H9 (cell line): ENCODE results near the gene CCDC102B. TPM values are rescaled to one million over a fixed set of nuclear protein-coding genes. Genes with fewer than 3 reads are reported as not detected.

Source experiments
- DNase-seq: peaks from one replicate; pipeline ENCODE4 v3.0.0-alpha.2; 2017
- H2AFZ ChIP-seq: one replicate; pipeline ENCODE4 v1.6.1; 2013; ENCODE audit warnings: mild to moderate bottlenecking, low read length, control low read depth, moderate library complexity
- H2AK5ac ChIP-seq: 2 replicates; pipeline ENCODE4 v1.6.1; 2013; ENCODE audit warnings: low read length, control low read depth, mixed read lengths; ENCODE audit not compliant: insufficient read length
- H2BK120ac ChIP-seq: one replicate; pipeline ENCODE4 v1.6.1; 2013; ENCODE audit warnings: low read depth, mild to moderate bottlenecking, low read length, control low read depth, inconsistent platforms; ENCODE audit not compliant: poor library complexity, severe bottlenecking
- H2BK12ac ChIP-seq: 2 replicates; pipeline ENCODE4 v1.6.1; 2013; ENCODE audit warnings: low read length, control low read depth, mixed read lengths, low read depth; ENCODE audit not compliant: insufficient read length
- H2BK15ac ChIP-seq: 2 replicates; pipeline ENCODE4 v1.6.1; 2013; ENCODE audit warnings: low read depth, low read length, control low read depth
- H2BK20ac ChIP-seq: one replicate; pipeline ENCODE4 v1.6.1; 2013; ENCODE audit warnings: low read depth, mild to moderate bottlenecking, low read length, control low read depth, inconsistent platforms; ENCODE audit not compliant: poor library complexity, severe bottlenecking
- H2BK5ac ChIP-seq: 2 replicates; pipeline ENCODE4 v1.6.1; 2013; ENCODE audit warnings: low read length, control low read depth, mixed read lengths; ENCODE audit not compliant: insufficient read length
- H3K14ac ChIP-seq: 2 replicates; pipeline ENCODE4 v1.6.1; 2013; ENCODE audit warnings: low read length, control low read depth; ENCODE audit not compliant: insufficient read depth
- H3K18ac ChIP-seq: 2 replicates; pipeline ENCODE4 v1.6.1; 2013; ENCODE audit warnings: low read depth, mild to moderate bottlenecking, mixed read lengths, low read length, control low read depth; ENCODE audit not compliant: insufficient read length
- H3K23ac ChIP-seq: 2 replicates; pipeline ENCODE4 v1.6.1; 2013; ENCODE audit warnings: low read length, control low read depth, mixed read lengths, low read depth; ENCODE audit not compliant: insufficient read length
- H3K23me2 ChIP-seq: 2 replicates; pipeline ENCODE4 v1.6.1; 2013; ENCODE audit warnings: low read depth, mild to moderate bottlenecking, mixed read lengths, low read length, control low read depth; ENCODE audit not compliant: insufficient read length, poor library complexity, severe bottlenecking
- H3K27ac ChIP-seq: 2 replicates; pipeline ENCODE4 v1.5.1; 2013; ENCODE audit warnings: low read length, control low read depth, mixed read lengths, low read depth; ENCODE audit not compliant: insufficient read length
- H3K27me3 ChIP-seq: 2 replicates; pipeline ENCODE4 v1.6.1; 2013; ENCODE audit warnings: low read length, control low read depth, inconsistent platforms; ENCODE audit not compliant: insufficient read depth
- H3K4ac ChIP-seq: 2 replicates; pipeline ENCODE4 v1.6.1; 2013; ENCODE audit warnings: low read depth, mild to moderate bottlenecking, control low read depth, inconsistent platforms, low read length, moderate library complexity
- H3K4me1 ChIP-seq: 2 replicates; pipeline ENCODE4 v1.6.1; 2013; ENCODE audit warnings: low read length, control low read depth, inconsistent platforms; ENCODE audit not compliant: insufficient read depth
- H3K4me2 ChIP-seq: 2 replicates; pipeline ENCODE4 v1.6.1; 2013; ENCODE audit warnings: low read length, control low read depth, mixed read lengths; ENCODE audit not compliant: insufficient read length, insufficient read depth
- H3K56ac ChIP-seq: 2 replicates; pipeline ENCODE4 v1.6.1; 2013; ENCODE audit warnings: low read depth, mild to moderate bottlenecking, mixed read lengths, low read length, control low read depth; ENCODE audit not compliant: insufficient read length
- H3K79me1 ChIP-seq: 2 replicates; pipeline ENCODE4 v1.6.1; 2013; ENCODE audit warnings: low read depth, mild to moderate bottlenecking, moderate library complexity, low read length, control low read depth, inconsistent platforms; ENCODE audit not compliant: insufficient read depth, poor library complexity, severe bottlenecking
- H3K79me2 ChIP-seq: 2 replicates; pipeline ENCODE4 v1.6.1; 2013; ENCODE audit warnings: low read length, control low read depth, inconsistent platforms; ENCODE audit not compliant: insufficient read depth
- H3K9ac ChIP-seq: 2 replicates; pipeline ENCODE4 v1.6.1; 2013; ENCODE audit warnings: low read length, control low read depth, mixed read lengths; ENCODE audit not compliant: insufficient read length; ENCODE audit errors: extremely low read depth
- H3K9me3 ChIP-seq: one replicate; pipeline ENCODE4 v1.6.1; 2013; ENCODE audit warnings: low read depth, low read length, inconsistent platforms; ENCODE audit not compliant: control insufficient read depth
- H3T11ph ChIP-seq: one replicate; pipeline ENCODE4 v1.6.1; 2013; ENCODE audit warnings: mild to moderate bottlenecking, low read length, control low read depth, inconsistent platforms
- H4K20me1 ChIP-seq: one replicate; pipeline ENCODE4 v1.6.1; 2013; ENCODE audit not compliant: control insufficient read depth, insufficient read length, insufficient read depth
- H4K5ac ChIP-seq: 2 replicates; pipeline ENCODE4 v1.6.1; 2013; ENCODE audit warnings: low read depth, mild to moderate bottlenecking, mixed read lengths, low read length, control low read depth; ENCODE audit not compliant: insufficient read length
- H4K8ac ChIP-seq: replicated peaks from 2 replicates; pipeline ENCODE4 v1.6.1; 2013; ENCODE audit warnings: low read length, control low read depth, mixed read lengths, low read depth; ENCODE audit not compliant: insufficient read length
- H4K91ac ChIP-seq: 2 replicates; pipeline ENCODE4 v1.6.1; 2013; ENCODE audit warnings: low read depth, mild to moderate bottlenecking, moderate library complexity, mixed read lengths, low read length, control low read depth; ENCODE audit not compliant: insufficient read length
- H3K27ac Mint-ChIP-seq, 3 experiments: 2 replicates in 2 of 3; 3 replicates in 1 of 3; pipeline ENCODE4 v1.8.0; 2020 to 2021; ENCODE audit warnings: mixed read lengths in 3 of 3, mild to moderate bottlenecking in 1 of 3, moderate library complexity in 1 of 3
- H3K27me3 Mint-ChIP-seq: 2 replicates; pipeline ENCODE4 v1.8.0; 2021; ENCODE audit warnings: low read depth, mild to moderate bottlenecking, moderate library complexity, mixed read lengths
- H3K36me3 Mint-ChIP-seq, 3 experiments: 2 replicates in 2 of 3; 3 replicates in 1 of 3; pipeline ENCODE4 v1.8.0; 2020 to 2021; ENCODE audit warnings: low read depth in 3 of 3, mixed read lengths in 3 of 3; ENCODE audit not compliant: insufficient read depth in 1 of 3
- H3K4me1 Mint-ChIP-seq, 2 experiments: 2 replicates each; pipeline ENCODE4 v1.8.0; 2020; ENCODE audit warnings: mixed read lengths in 2 of 2
- H3K4me3 Mint-ChIP-seq, 2 experiments: 2 replicates in 1 of 2; 3 replicates in 1 of 2; pipeline ENCODE4 v1.8.0; 2020 to 2021; ENCODE audit warnings: mild to moderate bottlenecking in 2 of 2, mixed read lengths in 2 of 2, moderate library complexity in 1 of 2
- H3K9me3 Mint-ChIP-seq, 2 experiments: 2 replicates in 1 of 2; 3 replicates in 1 of 2; pipeline ENCODE4 v1.8.0; 2020; ENCODE audit warnings: mild to moderate bottlenecking in 2 of 2, mixed read lengths in 2 of 2, moderate library complexity in 1 of 2
- CTCF ChIP-seq: fragments of 200-600 bp; sonication (generic); conservative IDR thresholded peaks from 3 replicates; pipeline ENCODE4 v1.8.0; 2021; ENCODE audit warnings: antibody characterized with exemption, mild to moderate bottlenecking
- WGBS: extraction: QIAGEN DNeasy Blood & Tissue Kit; methylation state at CpG from one replicate; pipeline ENCODE4 v1.1.7; 2013; ENCODE audit warnings: missing lambda C conversion rate, low lambda C conversion rate, mixed read lengths; ENCODE audit not compliant: insufficient read length; ENCODE audit errors: extremely low coverage; 5-methylcytosine and 5-hydroxymethylcytosine counted together
- total RNA-seq: library from RNA; stranded (reverse); gene quantifications from 2 replicates; pipeline ENCODE4 v1.2.1, GENCODE V29; 2021

Gene CCDC102B
- total RNA-seq, 1 experiment from 2014 or later = 1.2 TPM

GRCh38 chr18:68997845-68998244, 200.0 kb downstream of the CCDC102B start:
- TF ChIP-seq CTCF = no peak
- Histone ChIP-seq H3K27ac (no peak overlapping the region), H2BK12ac (no peak overlapping the region), H3T11ph (no peak overlapping the region), H4K8ac (no peak overlapping the region), H2BK20ac (no peak overlapping the region), H2BK15ac (no peak overlapping the region), H4K91ac (no peak overlapping the region), H3K79me2 (no peaks in the 10 kb centered on the region), H3K56ac (no peak overlapping the region), H3K23ac (no peak overlapping the region), H3K4me1 (no peaks in the 10 kb centered on the region), H3K79me1 (no peaks in the 10 kb centered on the region), H3K9ac (no peak overlapping the region), H2AK5ac (no peak overlapping the region), H3K9me3 (no peaks in the 10 kb centered on the region), H3K4me2 (no peak overlapping the region), H2BK120ac (no peak overlapping the region), H2BK5ac (no peak overlapping the region), H3K4ac (no peak overlapping the region), H3K18ac (no peak overlapping the region), H3K27me3 (no peaks in the 10 kb centered on the region), H2AFZ (no peak overlapping the region), H3K23me2 (no peaks in the 10 kb centered on the region), H4K20me1 (no peaks in the 10 kb centered on the region), H4K5ac (no peak overlapping the region), H3K14ac (no peak overlapping the region)
- Mint-ChIP-seq H3K9me3 (peaks cover 0 to 5% of the 10 kb centered on the region in 2 experiments; a peak in 2 of 5 replicates), H3K27ac (peak overlapping the region in 1 of 3 experiments; percentile 79; a peak in 1 of 7 replicates), H3K4me3 (no peak overlapping the region), H3K36me3 (no peaks in the 10 kb centered on the region), H3K27me3 (no peaks in the 10 kb centered on the region), H3K4me1 (no peaks in the 10 kb centered on the region)
- no peak for DNase-seq
- no CpG with 5 or more reads among the region's 3 CpGs for WGBS
